ENCODE measurements around the gene NR6A1.

Gene NR6A1

GRCh38 chr9:124514874-124515273 is 256.2 kb downstream of the NR6A1 start:
- DNase-seq, result no peak

GRCh38 chr9:124514125-124514524 is 257.0 kb downstream of the NR6A1 start:
- DNase-seq, result no peak

DNA sequence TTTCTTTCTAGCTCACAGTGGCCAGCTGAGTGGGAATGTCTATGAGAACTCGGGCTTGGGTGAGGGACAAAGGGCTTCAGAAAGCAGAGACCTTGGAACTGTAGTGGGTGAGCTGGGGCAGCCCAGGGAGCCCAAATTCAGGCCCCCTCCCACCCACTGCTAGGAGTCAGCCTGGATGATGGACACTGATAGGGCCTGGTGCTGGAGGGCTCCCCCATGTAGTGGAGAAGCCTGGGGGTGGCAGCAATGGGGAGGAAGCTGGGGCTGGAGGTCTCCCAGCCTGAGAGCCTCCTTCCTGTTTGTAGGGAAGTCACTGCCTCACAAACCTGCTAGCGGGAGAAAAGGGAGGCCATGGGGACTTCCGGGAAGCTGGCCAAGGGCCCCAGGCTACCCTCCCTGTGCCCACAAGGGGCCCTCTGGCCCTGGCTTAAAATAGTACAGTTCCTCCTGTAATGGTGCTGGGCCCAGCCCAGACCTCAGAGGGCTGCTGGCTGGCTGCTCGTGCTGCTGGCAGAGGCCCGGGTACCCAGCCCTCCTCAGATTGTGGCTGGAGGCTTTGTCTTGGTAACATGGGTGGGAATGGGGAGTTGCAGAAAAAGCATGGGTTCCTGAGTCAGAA is 257.6 kb downstream of the NR6A1 start:
- DNase-seq, result peak; percentile 56

- DNase-seq, result no peak
Observed at GRCh38 chr9:124512806-124513204, 258.3 kb downstream of the NR6A1 start.

DNA sequence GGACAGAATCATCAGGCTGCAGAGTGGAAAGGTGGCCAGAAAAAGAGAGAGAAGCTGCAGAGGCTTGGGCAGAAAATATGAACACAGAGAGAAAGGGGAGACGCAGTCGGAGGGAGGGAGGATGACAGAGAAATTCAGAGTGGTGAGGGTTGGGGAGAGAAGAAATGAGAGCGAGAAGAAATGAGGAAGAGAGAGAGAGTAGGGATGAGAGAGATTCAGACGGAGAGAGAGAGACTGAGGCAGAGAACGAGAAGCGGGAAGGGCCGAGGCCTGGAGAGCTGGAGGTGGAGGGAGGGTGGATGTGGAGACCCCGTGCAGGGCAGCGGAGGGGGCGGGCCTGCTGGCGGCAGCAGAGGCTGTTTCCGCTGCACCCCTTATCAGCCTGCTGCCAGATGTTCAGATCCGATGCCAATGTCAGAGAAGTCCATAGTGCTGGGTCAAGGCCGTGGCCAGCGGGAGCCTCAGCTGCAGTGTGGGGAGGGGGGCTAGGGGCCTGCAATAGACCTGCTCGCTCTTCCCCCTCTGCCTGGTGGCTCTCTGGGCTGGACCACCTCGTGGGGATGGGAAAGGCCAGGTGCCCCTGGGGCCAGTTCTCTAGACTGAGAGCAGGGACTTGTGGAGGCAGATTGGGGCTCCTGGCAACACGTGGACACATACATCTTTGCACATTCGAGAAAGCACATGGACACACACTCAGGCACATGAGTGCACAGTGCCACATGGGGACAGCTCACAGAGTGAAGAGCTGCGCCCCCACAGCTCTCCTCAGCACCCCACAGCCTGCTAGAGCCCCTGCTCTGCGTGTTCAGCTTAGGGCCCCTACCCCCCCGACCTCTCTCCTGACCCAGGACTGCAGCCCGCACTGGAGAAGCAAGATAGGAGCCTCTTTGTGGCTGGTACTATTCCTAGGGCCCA is 259.0 kb downstream of the NR6A1 start:
- no peak for DNase-seq

DNA sequence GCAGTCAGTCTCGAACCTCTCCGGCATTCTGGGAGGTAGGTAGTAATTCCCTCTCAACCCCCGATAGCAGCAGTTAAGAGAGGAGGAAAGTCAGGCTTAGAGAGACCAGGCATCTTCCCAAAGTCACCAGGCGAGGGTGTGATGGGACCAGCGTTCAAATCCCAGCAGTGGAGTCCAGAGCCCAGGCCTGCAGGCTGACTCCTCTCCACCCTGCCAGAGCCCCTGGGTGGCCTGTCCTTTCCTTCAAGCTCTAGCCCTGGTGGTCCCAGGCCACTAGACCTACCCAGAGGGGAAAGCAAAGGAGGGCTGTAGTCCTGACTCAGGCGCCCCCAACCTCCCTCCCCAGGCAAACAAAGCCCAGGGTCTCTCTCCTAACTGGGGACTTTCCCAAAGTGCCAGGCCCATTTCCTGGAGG is 259.7 kb downstream of the NR6A1 start:
- no peak for DNase-seq

GRCh38 chr9:124510650-124511425 is 260.3 kb downstream of the NR6A1 start:
- no peak for DNase-seq

DNA sequence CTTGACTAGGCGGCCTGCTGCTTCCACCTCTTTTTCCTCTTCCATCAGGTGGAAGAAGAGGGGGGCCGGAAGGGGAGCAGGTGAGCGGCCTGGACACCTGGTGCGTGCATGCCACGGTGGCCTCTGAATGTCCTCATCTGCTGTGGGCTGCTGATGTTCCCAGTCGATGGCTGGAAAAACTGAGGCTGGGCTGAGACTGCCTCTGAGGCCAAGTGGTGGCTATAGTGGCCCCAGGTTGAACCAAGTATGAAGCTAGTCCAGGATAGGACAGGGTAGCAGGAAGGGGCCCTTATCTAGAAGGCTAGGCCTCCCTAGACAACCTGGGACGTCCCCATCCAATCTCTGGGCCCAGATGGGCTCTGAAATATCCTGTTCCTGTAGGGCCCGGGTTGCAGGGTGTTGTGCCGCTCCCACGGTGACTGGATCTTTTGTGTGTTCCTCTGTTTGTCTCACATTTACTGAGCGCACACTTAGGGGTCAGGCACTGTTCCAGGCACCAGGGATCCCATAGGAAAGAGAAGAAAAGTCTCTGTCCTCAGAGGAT is 263.2 kb downstream of the NR6A1 start:
- no peak for DNase-seq

DNA sequence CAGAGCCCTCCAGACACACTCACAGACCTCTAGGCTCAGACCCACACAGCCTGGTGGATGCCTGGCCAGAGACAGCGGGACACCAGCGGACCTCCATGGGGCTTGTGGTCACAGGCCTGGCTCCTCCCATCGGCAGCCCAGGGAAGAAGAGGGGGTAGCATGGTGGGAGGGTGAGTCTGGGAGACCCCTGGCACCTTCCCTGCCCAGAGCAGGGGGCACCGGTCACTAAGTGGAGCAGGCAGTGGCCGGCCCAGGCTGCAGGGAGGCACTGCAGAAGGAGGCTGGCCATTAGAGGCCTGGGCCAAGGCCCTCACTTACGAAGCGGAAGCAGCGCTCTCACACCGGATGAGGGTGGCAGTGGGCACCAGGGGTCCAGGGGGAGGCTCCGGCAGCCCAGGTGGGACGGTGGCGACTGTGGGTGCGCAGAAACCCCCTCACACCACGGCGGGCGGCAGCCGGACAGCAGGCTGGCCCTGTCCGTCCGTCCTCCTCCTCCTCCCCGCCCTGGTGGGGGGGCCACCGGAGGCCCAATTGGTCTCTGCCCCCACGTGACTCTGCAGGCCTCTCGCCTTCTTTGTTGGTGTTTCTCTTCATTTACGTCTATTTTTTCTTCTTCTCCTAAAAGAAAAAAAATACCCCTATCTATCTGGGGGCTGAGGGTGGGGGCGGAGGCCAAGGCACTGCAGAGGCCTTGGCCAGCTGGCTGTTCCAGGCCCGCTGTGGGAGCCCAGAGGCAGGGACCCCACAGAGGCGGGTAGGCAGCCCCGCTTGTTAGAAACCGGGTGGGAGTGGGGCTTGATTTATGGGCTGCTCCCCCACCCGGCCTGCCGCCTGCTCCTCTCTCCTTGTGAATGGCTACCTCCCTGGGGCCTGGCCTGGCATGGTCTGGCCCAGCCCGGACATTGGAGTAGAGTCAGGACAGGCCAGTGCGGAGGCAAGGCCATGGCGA is 263.9 kb downstream of the NR6A1 start, which contains the start of gene NR5A1:
Gene NR5A1 (minus strand): TSS at position 469 of the 949 bp plus-strand sequence. CDS start 4,004 bp downstream, outside the sequence.
- DNase-seq, result no peak

- DNase-seq, result no peak
Observed at GRCh38 chr9:124506433-124506832, 264.7 kb downstream of the NR6A1 start.

DNA sequence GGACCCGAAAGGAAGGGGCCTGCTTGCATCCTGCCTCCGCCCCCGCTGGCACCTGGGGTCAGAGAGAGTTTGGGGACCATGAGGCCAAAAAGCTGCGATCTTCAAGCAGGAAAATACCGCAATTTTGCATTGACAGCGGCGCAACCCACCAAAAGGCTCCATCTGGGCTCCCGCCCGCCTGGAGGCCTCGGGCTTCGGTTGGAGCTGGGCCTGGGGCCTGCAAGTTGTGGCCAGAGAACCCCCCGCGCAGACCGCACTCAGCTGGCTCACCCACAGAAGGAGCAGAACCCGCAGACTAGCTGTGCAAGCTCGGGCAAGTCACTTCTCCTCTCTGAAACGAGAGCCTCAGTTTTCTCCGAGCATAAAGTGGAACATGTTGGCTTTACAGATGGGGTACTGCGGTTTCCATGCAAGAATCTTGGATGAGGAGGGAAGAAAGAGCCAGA is 265.2 kb downstream of the NR6A1 start:
- no peak for DNase-seq

GRCh38 chr9:124505006-124505900 is 265.9 kb downstream of the NR6A1 start:
- DNase-seq, result no peak

- no peak for DNase-seq
Observed at GRCh38 chr9:124504530-124505005, 266.5 kb downstream of the NR6A1 start.

GRCh38 chr9:124503713-124504529 is 267.2 kb downstream of the NR6A1 start:
- no peak for DNase-seq

DNA sequence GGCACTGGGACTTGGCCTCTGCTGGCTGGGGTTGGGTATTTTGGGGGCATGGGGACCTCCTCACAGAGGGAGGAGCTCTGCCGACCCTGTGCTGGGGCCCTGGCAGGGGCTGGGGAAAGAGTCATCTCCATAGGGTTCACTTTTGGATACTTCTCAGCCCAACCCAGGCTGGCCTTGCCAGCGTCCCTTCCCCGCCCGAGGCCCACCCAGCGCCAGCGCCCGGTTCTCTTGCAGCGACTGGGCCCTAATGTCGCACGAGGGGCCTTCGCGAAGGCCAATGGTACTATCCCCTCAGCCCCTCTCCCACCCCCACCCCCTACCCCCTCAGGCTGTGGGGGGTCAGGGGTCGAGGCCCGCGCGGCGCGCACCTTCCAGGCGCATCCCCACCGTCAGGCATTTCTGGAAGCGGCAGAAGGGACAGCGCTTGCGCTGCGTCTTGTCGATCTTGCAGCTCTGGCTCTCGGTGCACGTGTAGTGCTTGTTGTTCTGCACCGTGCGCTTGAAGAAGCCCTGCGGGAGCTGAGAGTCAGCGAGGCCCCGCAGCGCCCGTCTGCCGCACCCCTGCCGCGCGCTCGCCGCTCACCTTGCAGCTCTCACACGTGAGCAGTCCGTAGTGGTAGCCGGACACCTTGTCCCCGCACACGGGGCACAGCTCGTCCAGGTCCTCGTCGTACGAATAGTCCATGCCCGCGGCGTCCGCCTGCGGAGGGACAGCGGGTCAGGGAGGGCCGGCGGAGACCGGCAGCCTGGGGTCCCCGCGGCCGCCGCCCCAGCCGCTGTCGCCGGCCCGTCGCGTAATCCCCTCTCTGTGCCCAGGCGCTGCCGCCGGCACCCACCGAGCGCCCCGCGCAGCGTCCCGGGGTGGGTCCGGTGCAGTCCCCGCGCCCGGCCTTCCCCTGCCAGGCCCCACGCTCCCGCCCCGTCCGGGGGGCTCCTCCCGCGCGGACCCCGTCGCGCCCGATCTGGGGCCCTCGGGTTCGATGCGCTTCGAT is 268.1 kb downstream of the NR6A1 start:
- DNase-seq, result no peak

DNA sequence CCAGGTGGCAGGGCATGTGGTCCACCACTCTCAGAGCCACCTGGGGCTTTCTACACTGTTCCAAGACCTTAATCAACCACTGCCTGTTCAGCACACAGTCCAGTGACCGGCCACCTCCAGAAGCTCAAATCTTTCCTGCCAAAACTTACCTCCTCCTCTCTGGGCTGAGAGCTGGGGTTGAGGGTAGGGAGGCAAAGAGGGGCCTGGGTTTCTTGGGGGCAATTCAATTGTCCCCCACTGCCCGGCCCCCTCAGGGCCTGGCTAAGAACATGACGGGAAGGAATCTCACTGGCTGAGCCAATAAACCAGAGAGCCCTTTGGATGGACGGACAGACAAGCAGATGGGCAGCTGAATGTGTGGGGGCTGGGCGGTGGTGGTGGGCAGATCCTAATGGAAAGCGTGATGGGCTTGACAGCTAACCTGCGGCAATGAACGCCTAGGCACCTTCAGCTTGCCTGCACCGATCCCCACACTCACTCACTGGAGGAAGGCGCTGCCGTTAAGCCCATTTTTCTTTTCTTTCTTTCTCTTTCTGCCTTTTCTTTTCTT is 269.3 kb downstream of the NR6A1 start:
- DNase-seq, result no peak

- DNase-seq, result no peak
Observed at GRCh38 chr9:124500796-124501611, 270.1 kb downstream of the NR6A1 start.
